Osteoblast (primary cell): ENCODE results near the gene KLK6. TPM values are rescaled to one million over a fixed set of nuclear protein-coding genes. Genes with fewer than 3 reads are reported as not detected.
A peak's percentile ranks its signal among the peaks of the same experiment; 100 is the strongest.

Experiments
- DNase-seq: peaks from one replicate; pipeline ENCODE4 v3.0.0; 2011; ENCODE audit warnings: low spot score, mixed read lengths; ENCODE audit not compliant: insufficient read length; ENCODE audit errors: missing footprints
- H2AFZ ChIP-seq: 2 replicates; pipeline ENCODE4 v1.6.0; 2011; ENCODE audit warnings: mild to moderate bottlenecking, low read length
- H3K27ac ChIP-seq: 2 replicates; pipeline ENCODE4 v1.5.1; 2011; ENCODE audit warnings: mild to moderate bottlenecking, low read depth, low read length, moderate library complexity
- H3K27me3 ChIP-seq: 2 replicates; pipeline ENCODE4 v1.6.0; 2012; ENCODE audit warnings: mild to moderate bottlenecking, control low read depth, inconsistent platforms, low read length, moderate library complexity; ENCODE audit not compliant: insufficient read depth
- H3K36me3 ChIP-seq: 2 replicates; pipeline ENCODE4 v1.5.1; 2011; ENCODE audit warnings: mild to moderate bottlenecking, low read length, control low read depth, moderate library complexity; ENCODE audit not compliant: insufficient read depth
- H3K4me1 ChIP-seq: 2 replicates; pipeline ENCODE4 v1.5.1; 2011; ENCODE audit warnings: mild to moderate bottlenecking, low read length, control low read depth, moderate library complexity; ENCODE audit not compliant: insufficient read depth
- H3K4me2 ChIP-seq: 2 replicates; pipeline ENCODE4 v1.6.0; 2011; ENCODE audit warnings: mild to moderate bottlenecking, low read length; ENCODE audit not compliant: insufficient read depth
- H3K4me3 ChIP-seq: fragments of 200-600 bp; sonication (generic); 3 replicates; pipeline ENCODE4 v1.5.1; 2012; ENCODE audit warnings: mild to moderate bottlenecking, low read length, inconsistent platforms; ENCODE audit not compliant: insufficient read depth
- H3K79me2 ChIP-seq: 2 replicates; pipeline ENCODE4 v1.6.0; 2012; ENCODE audit warnings: mild to moderate bottlenecking, low read length, control low read depth, inconsistent platforms; ENCODE audit not compliant: insufficient read depth
- H3K9me3 ChIP-seq: 2 replicates; pipeline ENCODE4 v1.5.1; 2011; ENCODE audit warnings: low read depth, low read length, control low read depth
- H4K20me1 ChIP-seq: 2 replicates; pipeline ENCODE4 v1.6.0; 2012; ENCODE audit warnings: mild to moderate bottlenecking, low read length, control low read depth; ENCODE audit not compliant: insufficient read depth
- total RNA-seq: library from RNA; depleted of rRNA; stranded (reverse); fragments of >200 nt; gene quantifications from 2 replicates; pipeline ENCODE4 v1.2.3, GENCODE V29; 2012
- TF ChIP-seq, protein P1 (sequence below): IDR thresholded peaks from 2 replicates; pipeline ENCODE4 v1.5.1; 2011; ENCODE audit warnings: mild to moderate bottlenecking, low read depth, low read length, moderate library complexity; ENCODE audit errors: extremely low read depth

Gene KLK6
- total RNA-seq, 1 donor: not detected

DNA sequence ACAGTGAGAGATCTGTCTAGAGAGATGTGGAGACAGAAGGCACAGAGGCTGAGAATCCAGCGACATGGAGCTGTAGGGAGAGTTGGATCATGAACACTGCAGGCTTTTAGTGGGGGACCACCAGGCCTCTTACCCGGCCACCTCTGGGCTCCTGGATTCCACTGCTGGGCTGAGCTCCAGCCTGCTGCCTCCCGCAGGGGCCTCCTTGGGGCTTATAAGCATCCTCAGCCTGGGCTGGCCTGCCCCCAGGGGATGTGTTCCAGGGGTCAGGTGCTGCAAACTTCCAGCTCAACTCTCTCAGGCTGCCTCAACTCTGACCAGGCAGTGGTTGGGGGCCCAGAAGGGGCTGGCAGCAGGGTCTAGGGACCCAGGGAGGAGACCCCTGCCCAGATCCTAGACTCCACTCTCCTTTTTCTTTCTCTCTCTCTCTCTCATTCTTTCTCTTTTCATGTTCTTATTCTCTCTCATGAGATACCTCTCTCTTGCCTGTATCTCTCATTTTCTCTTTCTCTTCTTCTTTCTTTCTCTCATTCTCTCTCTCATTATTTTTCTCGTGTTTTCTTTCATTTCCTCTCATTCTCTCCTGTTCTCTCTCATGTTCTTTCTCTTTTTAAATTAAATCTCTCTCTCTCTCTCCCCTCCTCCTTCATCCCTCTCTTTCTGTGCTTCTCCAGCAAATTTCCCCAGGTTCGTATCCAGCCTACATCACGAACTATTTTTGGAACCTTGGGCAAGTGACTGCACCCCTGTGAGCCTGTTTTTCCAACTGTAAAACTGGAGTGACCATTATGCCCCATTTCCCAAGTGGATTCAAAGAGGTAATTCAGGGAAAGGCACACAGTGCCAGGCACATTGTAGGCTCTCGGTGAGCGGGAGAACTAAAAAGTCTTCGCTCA lies 57.9 kb downstream of the KLK6 start, which contains the start of gene KLK4:
KLK4 (minus strand) TSS at position 190 of the 896 bp plus-strand sequence. CDS start 657 bp downstream, outside the sequence.
- no peaks in the 10 kb centered on the region for H3K36me3 ChIP-seq

GRCh38 chr19:50910722-50911121 lies 58.7 kb downstream of the KLK6 start:
- Histone ChIP-seq H3K27me3 (peaks cover 43% of the 10 kb centered on the region), H3K27ac (no peak overlapping the region)
- TF ChIP-seq, protein P1, sequence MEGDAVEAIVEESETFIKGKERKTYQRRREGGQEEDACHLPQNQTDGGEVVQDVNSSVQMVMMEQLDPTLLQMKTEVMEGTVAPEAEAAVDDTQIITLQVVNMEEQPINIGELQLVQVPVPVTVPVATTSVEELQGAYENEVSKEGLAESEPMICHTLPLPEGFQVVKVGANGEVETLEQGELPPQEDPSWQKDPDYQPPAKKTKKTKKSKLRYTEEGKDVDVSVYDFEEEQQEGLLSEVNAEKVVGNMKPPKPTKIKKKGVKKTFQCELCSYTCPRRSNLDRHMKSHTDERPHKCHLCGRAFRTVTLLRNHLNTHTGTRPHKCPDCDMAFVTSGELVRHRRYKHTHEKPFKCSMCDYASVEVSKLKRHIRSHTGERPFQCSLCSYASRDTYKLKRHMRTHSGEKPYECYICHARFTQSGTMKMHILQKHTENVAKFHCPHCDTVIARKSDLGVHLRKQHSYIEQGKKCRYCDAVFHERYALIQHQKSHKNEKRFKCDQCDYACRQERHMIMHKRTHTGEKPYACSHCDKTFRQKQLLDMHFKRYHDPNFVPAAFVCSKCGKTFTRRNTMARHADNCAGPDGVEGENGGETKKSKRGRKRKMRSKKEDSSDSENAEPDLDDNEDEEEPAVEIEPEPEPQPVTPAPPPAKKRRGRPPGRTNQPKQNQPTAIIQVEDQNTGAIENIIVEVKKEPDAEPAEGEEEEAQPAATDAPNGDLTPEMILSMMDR: no peak

More for the DNA sequence above, 57.9 kb downstream of the KLK6 start, which contains the start of gene KLK4:
- Histone ChIP-seq H3K4me2 (no peak within 1 kb of the TSS), H3K4me1 (no peaks in the 10 kb centered on the region), H3K79me2 (no peaks in the 10 kb centered on the region), H3K4me3 (no peak within 1 kb of the TSS), H4K20me1 (no peaks in the 10 kb centered on the region), H3K9me3 (no peaks in the 10 kb centered on the region), H2AFZ (no peak within 1 kb of the TSS), H3K27me3 (peaks cover 43% of the 10 kb centered on the region), H3K27ac (no peak within 1 kb of the TSS)
- no peak for DNase-seq
- TF ChIP-seq, protein P1: no peak

DNA sequence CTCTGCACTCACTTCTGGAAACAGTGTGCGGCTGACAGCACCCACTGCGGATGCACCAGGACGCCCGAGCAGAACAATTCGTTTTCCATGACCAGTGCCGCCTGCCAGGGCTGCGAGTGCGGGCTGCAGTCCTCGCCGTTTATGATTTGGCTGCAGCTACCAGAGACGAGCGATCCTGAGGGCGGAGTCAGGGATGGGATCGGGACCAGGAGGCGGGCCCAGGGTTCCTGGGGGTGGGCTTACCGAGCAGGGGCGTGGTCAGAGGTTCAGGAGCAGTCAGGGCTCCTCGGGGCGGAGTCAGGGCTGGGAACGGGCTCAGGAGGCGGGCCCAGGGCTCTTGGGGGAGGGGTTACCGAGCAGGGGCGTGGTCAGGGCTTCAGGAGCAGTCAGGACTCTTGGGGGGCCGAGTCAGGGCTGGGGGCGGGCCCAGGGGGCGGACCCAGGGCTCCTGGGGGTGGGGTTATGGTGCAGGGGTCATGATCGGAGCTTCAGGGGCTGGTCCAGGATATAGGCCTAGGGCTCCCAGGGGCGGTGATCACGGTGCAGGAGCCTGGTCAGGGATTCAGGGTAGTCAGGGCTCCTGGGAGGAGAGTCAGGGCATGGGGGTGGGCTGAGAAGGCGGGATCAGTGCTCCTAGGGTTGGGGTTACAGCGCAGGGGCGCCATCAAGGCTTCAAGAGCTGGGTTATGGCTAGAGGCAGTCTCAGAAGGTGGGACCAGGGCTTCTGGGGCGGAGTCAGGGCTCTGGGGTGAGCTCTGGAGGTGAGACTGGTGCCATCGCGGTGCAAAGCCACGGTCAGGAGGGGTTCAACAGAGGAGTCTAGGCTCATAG lies 59.9 kb downstream of the KLK6 start:
- Histone ChIP-seq H4K20me1 (no peaks in the 10 kb centered on the region), H3K9me3 (no peaks in the 10 kb centered on the region), H3K36me3 (no peaks in the 10 kb centered on the region), H3K4me2 (no peak overlapping the region), H3K4me1 (no peaks in the 10 kb centered on the region), H3K4me3 (no peak overlapping the region), H3K79me2 (no peaks in the 10 kb centered on the region), H3K27me3 (peaks cover 43% of the 10 kb centered on the region), H3K27ac (no peak overlapping the region), H2AFZ (no peak overlapping the region)
- TF ChIP-seq, protein P1: no peak
- peak; percentile 91 for DNase-seq

More at GRCh38 chr19:50910722-50911121, 58.7 kb downstream of the KLK6 start:
- Histone ChIP-seq H3K79me2 (no peaks in the 10 kb centered on the region), H3K4me2 (no peak overlapping the region), H4K20me1 (no peaks in the 10 kb centered on the region), H3K9me3 (no peaks in the 10 kb centered on the region), H2AFZ (no peak overlapping the region), H3K4me3 (no peak overlapping the region), H3K4me1 (no peaks in the 10 kb centered on the region), H3K36me3 (no peaks in the 10 kb centered on the region)
- DNase-seq: peak; percentile 66

Other genes with a start within 250 kb of the KLK6 start
- 0.88 and 1.1 TPM in 2 replicates for gene SHANK1, start 249.8 kb downstream of the KLK6 start, total RNA-seq
- 19.7 and 23.5 TPM in 2 replicates for gene CLEC11A, start 246.2 kb downstream of the KLK6 start, total RNA-seq
- gene GPR32, start 199.1 kb downstream of the KLK6 start, total RNA-seq: not detected in 2 replicates
- not detected in 2 replicates for gene ACP4, start 179.2 kb downstream of the KLK6 start, total RNA-seq
- not detected in 2 replicates for gene KLK1, start 145.8 kb downstream of the KLK6 start, total RNA-seq
- gene KLK15, start 136.0 kb downstream of the KLK6 start, total RNA-seq: not detected in 2 replicates
- gene KLK3, start 114.7 kb downstream of the KLK6 start, total RNA-seq: not detected in 2 replicates
- gene KLK2, start 96.2 kb downstream of the KLK6 start, total RNA-seq: not detected in 2 replicates
- gene KLK4, start 58.2 kb downstream of the KLK6 start, total RNA-seq: 0.29 TPM in 1 of 2 replicates, not detected in the other
- gene KLK5, start 16.6 kb downstream of the KLK6 start, total RNA-seq: not detected in 2 replicates
- not detected in 2 replicates for gene KLK7, start 14.3 kb upstream of the KLK6 start, total RNA-seq
- not detected in 2 replicates for gene KLK8, start 32.0 kb upstream of the KLK6 start, total RNA-seq
- gene KLK10, start 50.1 kb upstream of the KLK6 start, total RNA-seq: not detected in 2 replicates
- gene KLK11, start 57.0 kb upstream of the KLK6 start, total RNA-seq: not detected in 2 replicates
- gene KLK12, start 65.4 kb upstream of the KLK6 start, total RNA-seq: not detected in 2 replicates
- gene KLK13, start 95.5 kb upstream of the KLK6 start, total RNA-seq: not detected in 2 replicates
- gene KLK14, start 113.3 kb upstream of the KLK6 start, total RNA-seq: not detected in 2 replicates
- gene CTU1, start 138.8 kb upstream of the KLK6 start, total RNA-seq: 4.1 and 4.3 TPM in 2 replicates
- gene SIGLEC9, start 155.3 kb upstream of the KLK6 start, total RNA-seq: under 0.01 TPM in 1 of 2 replicates, not detected in the other
- not detected in 2 replicates for gene SIGLEC7, start 172.7 kb upstream of the KLK6 start, total RNA-seq